ENCODE results near the gene ZNF782.

GRCh38 chr9:96874947-96875460 lies 20.7 kb upstream of the ZNF782 start:
- TF ChIP-seq POLR2A (IDR thresholded peaks at IDR 0.05; ENCODE audit: low read depth, low read length) (peak; percentile 39; the same call in 1 of the 2 replicates), TAF1 (IDR thresholded peaks at IDR 0.05; ENCODE audit: low read depth, low read length) (no peak)
